KG1 (cell line): ENCODE measurements around the gene IKZF1.

Experiments
- DNase-seq: peaks from one replicate; lab custom pipeline; 2025; lab: John Stamatoyannopoulos, UW

IKZF1 gene

GRCh38 chr7:50376056-50376820 lies 71.7 kb downstream of the IKZF1 start:
- DNase-seq = no peak

- no peak for DNase-seq
Measured at GRCh38 chr7:50377356-50377755, 72.8 kb downstream of the IKZF1 start.

- DNase-seq = no peak
Measured at GRCh38 chr7:50379082-50379481, 74.6 kb downstream of the IKZF1 start.

- no peak for DNase-seq
Measured at GRCh38 chr7:50379539-50379938, 75.0 kb downstream of the IKZF1 start.

GRCh38 chr7:50382455-50382854 lies 77.9 kb downstream of the IKZF1 start:
- no peak for DNase-seq

- DNase-seq = no peak
Measured at GRCh38 chr7:50387351-50387750, 82.8 kb downstream of the IKZF1 start.

GRCh38 chr7:50389961-50390360 lies 85.4 kb downstream of the IKZF1 start:
- DNase-seq = no peak

- DNase-seq = no peak
Measured at GRCh38 chr7:50391386-50391785, 86.9 kb downstream of the IKZF1 start.

GRCh38 chr7:50393076-50393475 lies 88.6 kb downstream of the IKZF1 start:
- no peak for DNase-seq

GRCh38 chr7:50393547-50394252 lies 89.2 kb downstream of the IKZF1 start:
- DNase-seq = no peak

GRCh38 chr7:50394315-50394714 lies 89.8 kb downstream of the IKZF1 start:
- DNase-seq = no peak

- no peak for DNase-seq
Measured at GRCh38 chr7:50396856-50397255, 92.3 kb downstream of the IKZF1 start.

- DNase-seq = no peak
Measured at GRCh38 chr7:50397320-50397970, 92.9 kb downstream of the IKZF1 start.

GRCh38 chr7:50397971-50398324 lies 93.4 kb downstream of the IKZF1 start:
- no peak for DNase-seq

- DNase-seq = no peak
Measured at GRCh38 chr7:50399206-50399605, 94.7 kb downstream of the IKZF1 start.

GRCh38 chr7:50399635-50400034 lies 95.1 kb downstream of the IKZF1 start:
- no peak for DNase-seq

GRCh38 chr7:50400114-50400513 lies 95.6 kb downstream of the IKZF1 start:
- no peak for DNase-seq

- no peak for DNase-seq
Measured at GRCh38 chr7:50404392-50404791, 99.9 kb downstream of the IKZF1 start.

- DNase-seq = no peak
Measured at GRCh38 chr7:50405221-50405620, 100.7 kb downstream of the IKZF1 start.

- DNase-seq = no peak
Measured at GRCh38 chr7:50406935-50407334, 102.4 kb downstream of the IKZF1 start.

- no peak for DNase-seq
Measured at GRCh38 chr7:50409856-50410745, 105.6 kb downstream of the IKZF1 start.

GRCh38 chr7:50411332-50411731 lies 106.8 kb downstream of the IKZF1 start:
- no peak for DNase-seq
